ENCODE data around the gene ZNF223.

DNA sequence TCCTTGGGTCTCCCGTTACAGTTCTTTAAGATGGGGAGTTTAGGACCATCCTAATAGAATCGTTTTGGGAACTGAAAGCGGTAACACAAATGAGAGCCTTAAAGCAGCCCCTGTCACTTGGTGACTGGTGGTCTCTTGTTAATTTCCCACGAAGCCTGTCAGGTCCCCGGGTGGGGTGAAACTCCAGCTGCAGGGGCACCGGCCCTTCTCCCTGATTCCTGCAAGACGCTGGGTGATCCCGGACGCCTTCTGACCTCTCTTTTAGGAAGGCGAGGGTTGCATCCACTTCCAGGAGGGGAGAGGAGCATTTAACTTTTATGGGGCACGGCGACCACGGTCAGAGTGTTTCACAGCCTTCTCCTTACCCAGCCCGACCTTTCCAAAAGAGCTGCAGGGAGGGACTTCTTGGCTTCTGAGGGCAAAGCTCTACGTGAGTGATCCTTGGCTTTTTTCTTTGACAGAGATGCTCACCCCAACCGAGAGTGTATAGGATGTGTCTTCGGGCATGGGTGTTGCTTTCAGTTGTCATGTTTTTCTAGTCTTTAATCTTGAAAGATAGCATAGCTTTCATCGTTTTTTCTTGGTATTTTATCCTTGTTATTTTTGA is 62.1 kb downstream of the ZNF223 start:
- TF ChIP-seq POLR2AphosphoS5 (IDR thresholded peaks at IDR 0.05; ENCODE audit: low read depth, low read length): no peak
- TF ChIP-seq POLR2A (IDR thresholded peaks at IDR 0.05; ENCODE audit: low read depth, low read length): no peak
- no peak for TF ChIP-seq TAF1 (IDR thresholded peaks at IDR 0.05; ENCODE audit: low read depth, low read length)
